Measurements from ENCODE around the gene ERLIN1.

Gene ERLIN1

DNA sequence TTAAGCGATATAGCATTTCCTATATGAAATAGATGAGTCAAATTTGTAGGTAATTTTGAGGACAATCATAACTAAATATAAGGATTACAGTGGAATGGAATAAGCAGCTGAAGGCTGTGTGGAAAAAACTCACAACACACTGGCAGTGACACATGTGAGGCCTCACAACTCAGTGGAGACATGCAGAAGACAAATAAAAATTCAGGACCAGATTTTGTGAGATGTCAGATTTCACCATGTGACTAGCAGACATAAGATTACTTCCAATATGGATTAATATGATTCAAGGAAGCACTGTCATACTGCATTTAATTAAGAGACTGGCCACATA lies 17.6 kb downstream of the ERLIN1 start:
- no peak for DNase-seq

GRCh38 chr10:100167553-100168312 lies 18.1 kb downstream of the ERLIN1 start:
- no peak for DNase-seq

- DNase-seq = no peak
These were observed 21.9 kb downstream of the ERLIN1 start for GRCh38 chr10:100163704-100164621.

GRCh38 chr10:100162696-100163095 lies 23.1 kb downstream of the ERLIN1 start:
- no peak for DNase-seq

DNA sequence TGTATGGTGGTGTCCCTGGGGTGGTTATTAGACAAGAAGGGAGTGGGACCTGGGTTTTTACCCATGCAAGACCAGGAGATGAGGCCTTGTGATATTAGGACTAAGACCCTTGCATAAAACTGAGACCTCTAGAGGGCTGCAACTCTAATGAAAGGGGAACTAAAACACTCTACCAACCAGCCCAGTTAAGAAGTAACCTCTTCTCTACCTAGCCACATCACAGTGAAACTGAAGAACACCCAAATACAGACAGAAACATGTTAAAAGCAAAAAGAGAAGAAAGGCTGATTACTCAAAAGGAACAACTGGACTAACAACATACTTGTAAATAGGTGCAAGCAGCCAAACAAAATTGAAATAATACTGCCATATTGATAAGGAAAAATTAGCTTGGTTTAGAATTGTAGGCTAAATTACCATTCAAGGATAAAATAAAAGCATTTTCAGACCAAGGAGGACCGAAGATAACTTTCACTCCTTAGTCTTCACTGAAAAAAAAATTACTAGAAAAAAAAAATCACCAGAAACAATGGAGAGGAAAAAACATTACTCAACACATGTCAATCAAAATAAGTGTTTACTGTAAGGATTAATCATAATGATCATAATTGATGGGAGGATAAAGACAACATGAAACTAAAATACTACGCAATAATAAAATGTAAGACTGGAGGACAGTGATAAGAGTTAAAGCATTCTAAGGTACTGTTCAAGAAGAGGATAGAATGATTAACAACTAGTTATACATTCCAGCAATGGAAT lies 27.6 kb downstream of the ERLIN1 start:
- no peak for DNase-seq

- DNase-seq = no peak
These were observed 28.7 kb downstream of the ERLIN1 start for GRCh38 chr10:100157156-100157555.

GRCh38 chr10:100155936-100156335 lies 29.9 kb downstream of the ERLIN1 start:
- no peak for DNase-seq

DNA sequence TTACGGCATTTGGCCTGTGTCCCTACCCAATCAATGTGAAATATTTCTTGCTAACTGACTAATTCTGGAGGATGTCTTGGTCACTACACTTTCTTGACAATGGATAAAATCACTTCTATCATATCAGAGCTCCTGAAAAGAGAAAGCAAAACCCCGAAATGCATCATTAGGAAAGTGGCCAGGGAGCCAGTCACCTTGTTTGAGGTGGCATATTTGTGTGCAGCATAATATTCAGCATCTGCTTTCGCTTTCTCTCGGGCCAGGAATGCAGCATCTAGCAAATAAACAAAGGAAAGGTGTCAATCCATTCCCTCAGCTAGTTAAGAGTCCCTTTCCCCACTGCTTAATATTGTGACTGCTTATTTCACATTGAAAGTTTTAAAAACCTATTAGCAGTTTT lies 31.2 kb downstream of the ERLIN1 start:
- no peak for DNase-seq

DNA sequence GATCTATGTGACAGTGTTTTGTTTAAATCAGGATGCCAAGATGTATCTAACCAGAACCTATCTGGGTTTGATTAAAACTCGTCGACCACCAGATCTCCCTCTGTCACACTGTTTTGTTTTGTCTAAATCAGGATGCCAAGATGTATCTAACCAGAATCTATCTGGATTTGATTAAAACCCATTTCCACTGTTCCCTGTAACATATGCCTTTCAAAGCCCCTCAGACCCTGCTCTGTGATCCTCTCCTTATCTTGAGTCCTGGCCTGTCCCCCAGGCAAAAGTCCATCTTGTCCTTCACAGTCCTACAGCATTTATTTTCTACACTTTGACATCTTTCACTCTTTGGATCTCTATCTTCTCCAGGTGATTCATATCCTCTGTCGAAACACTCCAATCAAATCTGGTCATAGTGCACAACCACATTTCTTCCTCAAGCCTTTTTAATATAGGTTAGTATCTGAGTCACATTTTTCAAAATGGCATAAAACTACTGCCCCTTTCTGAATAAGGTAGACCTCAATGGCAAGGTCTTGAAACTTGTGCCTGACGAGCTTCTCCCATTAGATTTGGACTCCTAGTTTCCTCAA lies 32.5 kb downstream of the ERLIN1 start:
- no peak for DNase-seq

- no peak for DNase-seq
These were observed 34.0 kb downstream of the ERLIN1 start for GRCh38 chr10:100151723-100152300.

DNA sequence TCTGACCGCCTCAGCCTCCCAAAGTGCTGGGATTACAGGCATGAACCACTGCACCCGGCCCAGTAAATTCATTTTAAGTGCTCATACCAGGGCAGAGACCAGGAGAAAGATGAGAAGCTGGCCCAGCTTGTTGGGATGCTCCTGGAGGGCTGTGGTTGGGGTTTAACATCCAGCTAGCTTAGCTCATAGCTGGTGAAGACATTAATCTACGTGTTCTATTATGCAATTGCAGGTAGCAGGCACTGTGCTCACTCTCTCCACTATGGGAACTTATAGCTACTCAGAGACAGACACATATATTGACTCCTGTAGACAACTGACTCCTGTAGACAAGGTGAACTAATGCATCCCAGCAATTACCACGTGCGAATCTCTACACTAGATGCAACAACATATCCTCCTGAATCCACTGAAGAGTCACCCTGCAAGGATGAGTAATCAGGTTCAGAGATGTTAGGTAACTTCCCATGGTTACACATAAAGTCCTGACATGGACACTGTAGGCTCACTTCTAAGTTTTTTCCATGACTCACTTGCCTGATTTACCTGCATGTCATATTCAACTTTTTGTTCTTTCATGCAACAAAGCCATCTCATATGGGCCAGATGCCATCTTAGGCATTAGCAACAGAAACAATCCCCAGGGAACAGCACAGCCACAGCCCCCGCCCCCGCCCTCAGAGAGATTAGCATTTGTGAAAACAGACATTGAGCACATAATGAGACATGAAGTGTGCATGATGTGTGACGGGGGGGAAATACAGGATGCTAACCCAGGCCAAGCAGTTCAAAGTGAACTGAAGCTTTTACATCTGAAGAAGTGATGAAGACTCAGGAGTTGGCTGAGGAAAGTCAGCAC lies 37.2 kb downstream of the ERLIN1 start:
- DNase-seq = no peak

GRCh38 chr10:100146875-100147650 lies 38.8 kb downstream of the ERLIN1 start:
- no peak for DNase-seq

- DNase-seq = no peak
These were observed 39.4 kb downstream of the ERLIN1 start for GRCh38 chr10:100146398-100146797.

GRCh38 chr10:100143756-100144155 lies 42.1 kb downstream of the ERLIN1 start:
- DNase-seq = no peak

DNA sequence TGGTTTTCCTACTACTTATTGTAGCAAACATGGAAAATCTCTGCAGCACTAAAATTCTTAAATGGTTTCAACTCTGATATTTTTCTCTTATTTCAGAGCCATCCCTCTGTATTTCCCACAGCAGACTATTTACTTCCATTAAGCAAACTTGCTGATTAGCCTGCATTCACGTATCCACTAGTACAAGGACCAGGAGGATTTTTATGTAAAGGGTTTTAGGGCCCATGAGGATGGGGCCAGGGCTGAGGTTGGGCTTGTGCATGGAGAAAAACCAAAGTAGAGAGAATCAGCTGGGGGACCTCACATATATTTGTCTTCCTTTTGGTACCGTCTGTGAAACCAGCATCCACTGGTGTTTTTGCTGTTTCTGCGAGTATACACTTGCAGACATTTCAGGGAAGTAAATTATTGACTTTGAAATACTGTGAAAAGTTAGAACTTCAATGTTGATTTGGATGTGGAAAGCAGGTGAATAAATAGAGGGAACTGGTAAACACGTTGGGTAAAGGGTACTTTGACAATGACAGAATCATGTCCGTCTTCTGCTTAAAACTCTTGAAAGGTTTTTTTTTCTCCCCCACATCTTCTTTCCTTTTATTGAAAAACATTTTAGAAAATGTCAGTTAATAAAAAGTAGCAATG lies 44.3 kb downstream of the ERLIN1 start:
- DNase-seq = no peak

DNA sequence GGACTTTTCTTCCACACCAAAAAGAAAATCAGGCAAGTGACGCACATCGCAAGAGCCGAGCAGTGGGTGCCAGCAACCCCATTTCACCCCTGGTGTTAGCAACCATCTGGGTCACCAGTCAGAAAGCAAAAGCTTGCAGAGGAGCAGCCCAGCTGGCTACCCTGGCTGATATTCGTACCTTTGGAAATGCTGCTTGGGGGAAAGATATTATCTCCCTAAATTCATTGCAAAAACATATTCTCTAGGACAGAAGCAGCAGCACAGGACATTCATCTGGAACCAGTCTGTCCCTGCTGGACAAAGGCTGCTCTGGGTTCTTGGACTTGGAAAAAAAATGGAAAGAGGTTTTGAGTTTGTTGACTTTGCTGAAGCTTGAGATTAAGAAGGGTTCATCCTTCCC lies 45.8 kb downstream of the ERLIN1 start:
- DNase-seq = no peak

DNA sequence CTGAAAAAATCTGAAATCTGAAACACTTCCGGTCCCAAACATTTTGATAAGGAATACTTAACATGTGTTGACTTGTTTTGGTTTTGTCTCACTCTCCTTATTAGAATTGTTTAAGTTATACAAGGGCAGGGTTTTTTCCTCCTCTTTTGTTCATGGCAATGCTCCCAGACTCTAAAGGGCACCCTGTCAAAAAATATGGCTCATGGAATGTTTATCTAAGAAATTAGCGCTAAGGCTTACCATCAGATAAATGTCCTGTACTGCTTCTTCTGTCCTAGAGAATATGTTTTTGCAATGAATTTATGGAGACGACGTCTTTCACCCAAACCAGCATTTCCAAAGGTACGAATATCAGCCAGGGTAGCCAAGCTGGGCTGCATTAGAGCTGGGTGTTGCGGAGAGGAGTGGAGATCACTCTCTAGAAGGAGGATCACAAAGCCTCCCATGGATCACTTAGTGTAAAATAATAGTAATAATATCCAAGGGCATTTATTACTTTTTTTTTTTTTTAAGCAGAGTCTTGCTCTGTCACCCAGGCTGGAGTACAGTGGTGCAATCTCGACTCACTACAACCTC lies 46.8 kb downstream of the ERLIN1 start:
- no peak for DNase-seq

DNA sequence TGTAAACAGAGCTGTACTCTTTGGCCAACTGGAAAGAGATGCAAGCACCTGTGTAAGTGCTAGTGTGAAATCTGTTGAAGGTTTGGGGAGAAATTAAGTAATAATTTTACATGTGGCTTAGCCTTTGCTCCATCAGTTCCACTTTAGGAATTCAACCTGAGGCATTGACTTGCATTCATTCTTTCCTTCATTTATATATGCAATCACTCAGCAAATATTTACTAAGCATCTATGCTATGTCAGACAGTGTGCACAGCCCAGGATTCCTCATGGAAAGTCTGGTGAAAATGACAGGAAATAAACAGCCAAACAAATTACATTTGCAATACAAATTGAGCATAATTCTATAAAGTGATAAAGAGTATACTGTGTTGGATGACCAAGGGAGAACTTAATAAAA lies 50.3 kb downstream of the ERLIN1 start:
- no peak for DNase-seq

GRCh38 chr10:100133801-100134200 lies 52.0 kb downstream of the ERLIN1 start:
- no peak for DNase-seq

DNA sequence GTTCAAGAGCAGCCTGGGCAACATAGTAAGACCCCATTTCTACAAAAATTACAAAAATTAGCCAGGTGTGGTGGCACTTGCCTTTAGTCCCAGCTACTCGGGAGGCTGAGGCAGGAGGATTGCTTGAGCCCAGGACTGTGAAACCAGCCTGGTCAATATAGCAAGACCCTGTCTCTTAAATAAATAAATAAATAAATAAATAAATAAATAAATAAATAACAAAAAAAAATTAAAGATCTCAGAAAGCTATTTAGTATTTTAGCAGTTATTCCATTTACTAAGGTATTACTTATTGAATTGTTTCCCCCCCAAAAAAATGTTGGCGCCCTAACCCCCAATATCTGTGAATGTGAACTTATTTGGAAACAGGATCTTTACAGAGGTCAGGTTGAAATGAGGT lies 53.4 kb downstream of the ERLIN1 start:
- DNase-seq = no peak

Measured in cortex of kidney (tissue), 1 donor.